Activated CD8-positive, alpha-beta memory T cell treated with anti-CD3 and anti-CD28 coated beads, Interleukin-2, amount 50 U/mL, for 48 hours (primary cell): ENCODE measurements around the gene CASZ1.

ENCODE experiments used
- DNase-seq: peaks from one replicate; pipeline ENCODE4 v3.0.0-alpha.2; 2020

Gene CASZ1

DNA sequence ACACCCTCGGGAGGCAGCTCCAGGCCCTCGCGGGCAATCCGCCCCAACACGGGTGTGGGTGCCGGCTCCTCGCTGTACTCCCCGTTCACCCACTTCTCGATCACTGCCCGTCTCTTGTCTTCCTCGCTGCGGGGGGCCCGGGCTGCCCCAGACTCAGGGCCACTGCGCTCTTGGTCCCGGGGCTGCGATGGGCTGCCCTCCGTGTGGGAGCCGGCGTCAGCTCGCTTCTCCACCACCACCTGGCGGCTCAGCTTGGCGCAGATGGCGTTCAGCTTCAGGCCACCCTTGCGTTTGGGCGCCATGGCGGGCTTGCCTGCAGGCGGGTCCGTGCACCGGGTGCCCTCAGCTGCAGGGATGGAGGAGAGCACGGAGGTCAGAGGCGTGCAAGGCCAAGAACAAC lies 131.2 kb downstream of the CASZ1 start:
- no peak for DNase-seq

- no peak for DNase-seq
Observed at GRCh38 chr1:10664251-10664650, 132.2 kb downstream of the CASZ1 start.

DNA sequence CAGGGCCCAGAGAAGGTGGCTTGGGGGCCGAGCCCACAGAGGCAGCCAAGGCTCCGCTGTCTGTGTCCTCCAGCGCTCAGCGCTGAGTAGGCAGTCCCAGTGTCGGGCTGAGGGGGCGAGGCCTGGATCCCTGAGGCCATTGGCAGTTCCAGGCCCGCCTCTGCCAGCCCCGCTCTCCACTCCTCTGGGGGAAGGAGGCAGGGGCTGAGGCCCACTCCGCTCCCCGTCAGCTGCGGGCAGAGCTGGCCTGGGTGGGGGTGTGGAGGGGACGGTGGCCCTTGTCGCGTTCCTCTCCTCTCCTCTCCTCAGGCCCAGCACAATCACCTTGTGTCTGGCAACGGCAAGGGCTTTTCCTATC lies 132.8 kb downstream of the CASZ1 start:
- no peak for DNase-seq

DNA sequence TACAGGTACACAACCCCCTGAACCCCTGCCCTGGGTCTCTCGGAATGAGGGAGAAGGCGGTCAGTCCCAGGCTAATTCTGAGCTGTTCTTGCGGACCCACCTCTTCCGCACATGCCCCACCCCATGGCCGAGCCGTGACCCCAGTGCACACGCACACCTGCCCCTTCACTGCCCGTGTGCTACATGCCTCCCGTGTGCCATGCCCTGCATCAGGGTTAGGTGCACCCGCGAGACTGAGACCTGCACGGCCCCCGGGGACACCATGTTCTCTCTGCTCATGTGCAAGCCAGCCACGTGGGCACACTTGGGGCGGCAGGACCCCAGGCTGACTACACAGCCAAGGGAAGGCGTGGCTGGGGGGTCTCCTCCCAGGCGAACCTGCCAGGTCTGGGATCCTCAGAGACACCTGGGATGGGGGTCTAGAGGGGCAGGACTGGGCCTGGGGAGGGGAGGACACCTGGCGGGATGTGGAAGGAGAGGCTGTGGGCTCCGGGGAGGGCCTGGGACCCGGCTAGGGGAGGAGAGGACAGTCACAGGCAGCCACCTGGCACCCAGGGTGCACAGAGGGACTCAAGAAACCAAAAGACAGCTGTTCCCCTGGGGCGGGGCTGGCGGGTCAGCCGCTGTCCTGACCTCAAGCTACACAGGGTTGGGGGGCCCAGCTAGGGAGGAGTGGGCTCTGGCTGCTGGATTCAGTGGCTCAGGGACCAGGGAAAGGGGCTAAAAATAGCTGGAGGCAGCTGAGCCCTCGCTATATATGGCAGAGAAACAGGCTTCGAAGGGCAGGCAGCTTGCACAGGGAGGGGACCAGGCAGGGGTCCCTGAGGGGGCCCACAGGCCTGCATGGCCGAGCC lies 133.4 kb downstream of the CASZ1 start:
- no peak for DNase-seq

DNA sequence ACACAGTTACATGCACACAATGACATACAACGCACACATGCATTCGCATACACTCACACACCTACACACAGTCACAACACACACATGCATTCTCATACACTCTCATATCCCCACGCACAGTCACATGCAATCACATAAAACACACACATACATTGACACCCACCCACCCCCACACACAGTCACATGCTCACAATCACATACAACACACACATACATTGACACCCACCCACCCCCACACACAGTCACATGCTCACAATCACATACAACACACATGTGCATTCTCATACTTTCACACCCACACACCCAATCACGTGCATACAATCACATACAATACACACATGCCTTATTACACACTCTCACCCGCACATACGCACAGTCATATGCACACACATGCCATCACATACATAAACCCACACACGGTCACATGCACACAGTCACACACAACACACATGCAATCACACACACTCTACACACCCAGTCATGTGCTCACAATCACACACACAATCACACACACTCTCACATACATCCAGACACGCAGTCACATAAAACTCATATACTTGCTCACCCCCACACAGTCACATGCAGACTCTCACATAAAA lies 134.3 kb downstream of the CASZ1 start:
- no peak for DNase-seq

- DNase-seq: no peak
Observed at GRCh38 chr1:10661453-10661852, 135.0 kb downstream of the CASZ1 start.

- no peak for DNase-seq
Observed at GRCh38 chr1:10659646-10660540, 136.6 kb downstream of the CASZ1 start.

- no peak for DNase-seq
Observed at GRCh38 chr1:10659218-10659617, 137.2 kb downstream of the CASZ1 start.

- DNase-seq: no peak
Observed at GRCh38 chr1:10658396-10659066, 137.9 kb downstream of the CASZ1 start.

DNA sequence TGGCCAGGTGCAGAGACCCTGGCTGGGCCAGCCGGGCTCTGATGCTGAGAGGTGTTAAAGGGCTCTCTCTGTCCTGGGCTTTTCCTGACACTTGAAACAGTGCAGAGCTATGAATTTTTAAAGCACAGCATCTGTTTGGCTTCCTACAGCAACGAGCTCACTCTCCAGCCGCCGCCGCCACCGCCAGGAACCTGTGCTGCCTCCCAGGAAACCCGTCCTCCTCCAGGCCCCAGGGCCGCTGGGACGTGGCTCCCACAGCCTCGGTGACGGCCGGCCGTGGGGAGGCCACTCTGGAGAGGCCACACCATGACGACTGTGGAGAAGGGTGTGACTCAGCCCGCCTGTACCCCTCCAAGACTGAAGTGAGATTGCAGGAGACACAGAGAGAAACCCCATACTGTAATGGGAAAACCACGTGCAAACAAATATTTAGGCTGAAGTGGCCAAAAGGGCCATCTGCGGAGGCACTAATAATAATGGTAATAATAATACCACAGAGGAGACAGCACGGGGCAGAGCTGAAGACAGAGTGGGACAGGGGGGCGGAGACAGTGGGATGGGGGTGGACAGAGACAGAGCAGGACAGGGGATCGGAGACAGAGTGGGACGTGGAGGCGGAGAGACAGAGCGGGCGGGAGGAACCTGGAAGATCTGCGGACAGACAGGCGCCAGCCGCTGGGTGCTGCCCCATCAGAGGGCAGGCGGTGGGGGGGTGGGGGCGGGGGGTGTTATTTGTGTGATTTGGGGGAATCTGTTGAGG lies 139.2 kb downstream of the CASZ1 start:
- DNase-seq: no peak

GRCh38 chr1:10656431-10656830 lies 140.0 kb downstream of the CASZ1 start:
- no peak for DNase-seq

- no peak for DNase-seq
Observed at GRCh38 chr1:10655002-10655401, 141.4 kb downstream of the CASZ1 start.

- DNase-seq: no peak
Observed at GRCh38 chr1:10653370-10654125, 142.9 kb downstream of the CASZ1 start.

- no peak for DNase-seq
Observed at GRCh38 chr1:10652626-10653025, 143.8 kb downstream of the CASZ1 start.

- DNase-seq: no peak
Observed at GRCh38 chr1:10651793-10652192, 144.7 kb downstream of the CASZ1 start.

- DNase-seq: no peak
Observed at GRCh38 chr1:10651389-10651766, 145.1 kb downstream of the CASZ1 start.

- no peak for DNase-seq
Observed at GRCh38 chr1:10650556-10651388, 145.7 kb downstream of the CASZ1 start.

GRCh38 chr1:10649517-10650201 lies 146.8 kb downstream of the CASZ1 start:
- DNase-seq: no peak

DNA sequence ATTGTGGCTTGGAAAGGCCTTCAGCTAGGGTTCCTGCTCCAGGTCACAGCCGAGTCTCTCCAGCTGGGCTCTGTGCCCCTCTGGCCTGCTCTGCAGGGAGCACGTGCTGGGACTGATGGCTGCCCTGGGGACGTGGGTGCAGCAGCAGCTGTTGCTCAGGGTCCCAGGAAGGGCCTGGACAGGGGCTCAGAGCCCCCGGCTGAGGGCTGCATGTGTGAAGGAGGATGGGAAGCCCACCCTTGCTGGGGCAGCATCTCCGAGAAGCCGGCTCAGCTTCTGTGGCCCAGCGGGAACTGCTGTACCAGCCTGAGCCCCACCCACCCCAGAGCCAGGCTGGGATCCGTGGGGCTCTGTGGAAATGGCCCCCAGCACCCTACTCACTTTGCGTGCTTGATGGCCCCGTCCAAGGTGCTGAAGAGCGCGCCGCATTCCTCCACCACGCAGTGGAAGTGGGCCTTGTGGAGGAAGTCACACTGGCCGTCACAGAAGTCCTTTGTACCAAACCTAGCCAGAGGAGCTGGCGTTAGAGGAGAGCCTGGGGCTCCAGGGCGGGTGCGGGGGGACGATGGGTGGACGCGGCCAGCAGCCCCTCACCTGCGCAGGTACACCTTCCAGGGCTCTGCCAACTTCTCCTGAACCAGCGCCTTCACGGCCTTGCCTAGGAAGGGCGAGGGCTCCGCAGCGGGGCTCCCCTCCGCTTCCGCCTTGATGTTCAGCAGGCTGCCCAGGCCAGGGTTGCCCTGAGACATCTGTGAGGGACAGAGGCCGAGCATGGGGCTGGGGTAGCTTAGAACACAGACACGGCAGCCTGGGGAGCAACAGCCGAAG lies 147.5 kb downstream of the CASZ1 start:
- no peak for DNase-seq
